ENCODE data around the gene CSNK1G1.

DNA sequence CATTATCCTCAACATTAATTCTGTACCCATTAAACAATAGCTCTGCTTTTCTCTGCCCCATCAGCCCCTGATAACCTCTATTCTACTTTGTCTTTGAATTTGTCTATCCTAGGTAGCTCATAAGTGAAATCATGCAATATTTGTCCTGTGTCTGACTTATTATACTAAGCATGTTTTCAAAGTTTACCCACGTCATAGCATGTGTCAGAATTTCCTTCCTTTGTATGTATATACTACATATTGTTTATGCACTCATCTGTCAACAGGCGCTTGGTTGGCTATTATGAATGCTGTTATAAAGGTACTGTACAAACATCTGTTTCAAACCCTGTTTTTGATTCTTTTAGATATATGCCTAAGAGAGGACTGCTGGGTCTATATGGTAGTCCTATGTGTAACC lies 18.2 kb downstream of the CSNK1G1 start:
- TF ChIP-seq, protein P1, sequence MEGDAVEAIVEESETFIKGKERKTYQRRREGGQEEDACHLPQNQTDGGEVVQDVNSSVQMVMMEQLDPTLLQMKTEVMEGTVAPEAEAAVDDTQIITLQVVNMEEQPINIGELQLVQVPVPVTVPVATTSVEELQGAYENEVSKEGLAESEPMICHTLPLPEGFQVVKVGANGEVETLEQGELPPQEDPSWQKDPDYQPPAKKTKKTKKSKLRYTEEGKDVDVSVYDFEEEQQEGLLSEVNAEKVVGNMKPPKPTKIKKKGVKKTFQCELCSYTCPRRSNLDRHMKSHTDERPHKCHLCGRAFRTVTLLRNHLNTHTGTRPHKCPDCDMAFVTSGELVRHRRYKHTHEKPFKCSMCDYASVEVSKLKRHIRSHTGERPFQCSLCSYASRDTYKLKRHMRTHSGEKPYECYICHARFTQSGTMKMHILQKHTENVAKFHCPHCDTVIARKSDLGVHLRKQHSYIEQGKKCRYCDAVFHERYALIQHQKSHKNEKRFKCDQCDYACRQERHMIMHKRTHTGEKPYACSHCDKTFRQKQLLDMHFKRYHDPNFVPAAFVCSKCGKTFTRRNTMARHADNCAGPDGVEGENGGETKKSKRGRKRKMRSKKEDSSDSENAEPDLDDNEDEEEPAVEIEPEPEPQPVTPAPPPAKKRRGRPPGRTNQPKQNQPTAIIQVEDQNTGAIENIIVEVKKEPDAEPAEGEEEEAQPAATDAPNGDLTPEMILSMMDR (IDR thresholded peaks at IDR 0.05) = no peak
- no peak for TF ChIP-seq POLR2A (IDR thresholded peaks at IDR 0.05)
